Sigmoid colon (tissue), 3 donors: ENCODE data around the gene RBM28.

Source experiments
- POLR2A ChIP-seq, 2 donors: fragments of 450-650 bp; IDR thresholded peaks; one replicate each; pipeline ENCODE4 v1.6.1; 2016; ENCODE audit warnings: antibody characterized with exemption in 2 of 2, mild to moderate bottlenecking in 2 of 2, moderate library complexity in 2 of 2
- TF ChIP-seq, protein P1 (sequence below), 4 experiments: fragments of 450-650 bp in 3 of 4; fragments of 200-600 bp in 1 of 4; IDR thresholded peaks; one replicate each; pipeline ENCODE4 v1.5.1; 2016 to 2019; ENCODE audit warnings: antibody characterized with exemption in 4 of 4, mild to moderate bottlenecking in 3 of 4, moderate library complexity in 2 of 4

DNA sequence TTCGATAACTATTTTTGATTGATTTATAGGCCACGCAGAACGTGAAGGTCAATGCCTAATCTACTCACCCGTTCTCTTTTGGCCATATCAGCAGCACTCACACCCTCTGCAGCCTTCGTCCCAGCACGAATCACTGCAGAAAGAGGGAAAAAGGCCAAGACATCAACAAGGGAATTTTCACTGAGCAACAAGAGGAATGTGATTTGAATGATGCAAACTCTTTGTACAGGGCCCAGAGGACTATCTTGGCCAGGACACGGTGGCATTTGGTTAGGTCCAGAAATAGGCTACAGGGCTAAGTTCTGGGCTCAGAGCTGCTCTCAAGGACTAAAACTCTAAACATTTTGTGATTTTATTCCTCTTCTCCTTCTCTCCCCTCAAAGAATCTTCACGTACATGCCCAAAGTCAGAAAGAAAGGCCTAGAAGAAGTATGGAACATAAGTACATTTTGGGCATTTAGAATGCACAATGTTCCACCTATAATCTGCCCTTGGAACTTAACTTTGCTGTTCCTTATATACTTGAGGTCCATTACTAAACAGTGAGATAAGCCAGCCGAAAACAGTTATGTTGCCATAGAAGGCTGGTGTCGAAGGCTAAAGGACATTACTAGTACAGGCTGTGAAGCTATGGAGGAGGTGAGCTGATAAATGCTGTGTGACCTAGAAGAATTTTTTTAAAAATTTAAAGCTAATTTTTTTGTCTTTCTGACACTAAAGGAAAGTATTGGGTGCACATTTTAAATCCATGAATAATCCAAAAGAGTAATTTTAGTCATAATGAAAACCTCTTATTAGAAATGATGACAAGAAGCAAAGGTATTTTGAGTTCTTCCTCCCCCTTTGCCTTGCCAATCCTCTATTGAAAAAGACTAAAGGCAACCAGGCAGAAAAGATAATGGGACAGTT, 20.0 kb downstream of the RBM28 start:
- no peak for TF ChIP-seq POLR2A (IDR thresholded peaks at IDR 0.05)
- TF ChIP-seq, protein P1, sequence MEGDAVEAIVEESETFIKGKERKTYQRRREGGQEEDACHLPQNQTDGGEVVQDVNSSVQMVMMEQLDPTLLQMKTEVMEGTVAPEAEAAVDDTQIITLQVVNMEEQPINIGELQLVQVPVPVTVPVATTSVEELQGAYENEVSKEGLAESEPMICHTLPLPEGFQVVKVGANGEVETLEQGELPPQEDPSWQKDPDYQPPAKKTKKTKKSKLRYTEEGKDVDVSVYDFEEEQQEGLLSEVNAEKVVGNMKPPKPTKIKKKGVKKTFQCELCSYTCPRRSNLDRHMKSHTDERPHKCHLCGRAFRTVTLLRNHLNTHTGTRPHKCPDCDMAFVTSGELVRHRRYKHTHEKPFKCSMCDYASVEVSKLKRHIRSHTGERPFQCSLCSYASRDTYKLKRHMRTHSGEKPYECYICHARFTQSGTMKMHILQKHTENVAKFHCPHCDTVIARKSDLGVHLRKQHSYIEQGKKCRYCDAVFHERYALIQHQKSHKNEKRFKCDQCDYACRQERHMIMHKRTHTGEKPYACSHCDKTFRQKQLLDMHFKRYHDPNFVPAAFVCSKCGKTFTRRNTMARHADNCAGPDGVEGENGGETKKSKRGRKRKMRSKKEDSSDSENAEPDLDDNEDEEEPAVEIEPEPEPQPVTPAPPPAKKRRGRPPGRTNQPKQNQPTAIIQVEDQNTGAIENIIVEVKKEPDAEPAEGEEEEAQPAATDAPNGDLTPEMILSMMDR (IDR thresholded peaks at IDR 0.05) = no peak
